Osteoblast (primary cell): ENCODE data around the gene RBM23. TPM values are rescaled to one million over a fixed set of nuclear protein-coding genes. Genes with fewer than 3 reads are reported as not detected.
"Not testable (repeated sequence)": the region's sequence is repeated elsewhere in the genome, so short reads cannot be mapped to it uniquely, and the experiment has no call there.

Source experiments
- DNase-seq: peaks from one replicate; pipeline ENCODE4 v3.0.0; 2011; ENCODE audit warnings: low spot score, mixed read lengths; ENCODE audit not compliant: insufficient read length; ENCODE audit errors: missing footprints
- H2AFZ ChIP-seq: 2 replicates; pipeline ENCODE4 v1.6.0; 2011; ENCODE audit warnings: mild to moderate bottlenecking, low read length
- H3K27ac ChIP-seq: 2 replicates; pipeline ENCODE4 v1.5.1; 2011; ENCODE audit warnings: mild to moderate bottlenecking, low read depth, low read length, moderate library complexity
- H3K27me3 ChIP-seq: 2 replicates; pipeline ENCODE4 v1.6.0; 2012; ENCODE audit warnings: mild to moderate bottlenecking, control low read depth, inconsistent platforms, low read length, moderate library complexity; ENCODE audit not compliant: insufficient read depth
- H3K36me3 ChIP-seq: 2 replicates; pipeline ENCODE4 v1.5.1; 2011; ENCODE audit warnings: mild to moderate bottlenecking, low read length, control low read depth, moderate library complexity; ENCODE audit not compliant: insufficient read depth
- H3K4me1 ChIP-seq: 2 replicates; pipeline ENCODE4 v1.5.1; 2011; ENCODE audit warnings: mild to moderate bottlenecking, low read length, control low read depth, moderate library complexity; ENCODE audit not compliant: insufficient read depth
- H3K4me2 ChIP-seq: 2 replicates; pipeline ENCODE4 v1.6.0; 2011; ENCODE audit warnings: mild to moderate bottlenecking, low read length; ENCODE audit not compliant: insufficient read depth
- H3K4me3 ChIP-seq: fragments of 200-600 bp; sonication (generic); 3 replicates; pipeline ENCODE4 v1.5.1; 2012; ENCODE audit warnings: mild to moderate bottlenecking, low read length, inconsistent platforms; ENCODE audit not compliant: insufficient read depth
- H3K79me2 ChIP-seq: 2 replicates; pipeline ENCODE4 v1.6.0; 2012; ENCODE audit warnings: mild to moderate bottlenecking, low read length, control low read depth, inconsistent platforms; ENCODE audit not compliant: insufficient read depth
- H3K9me3 ChIP-seq: 2 replicates; pipeline ENCODE4 v1.5.1; 2011; ENCODE audit warnings: low read depth, low read length, control low read depth
- H4K20me1 ChIP-seq: 2 replicates; pipeline ENCODE4 v1.6.0; 2012; ENCODE audit warnings: mild to moderate bottlenecking, low read length, control low read depth; ENCODE audit not compliant: insufficient read depth
- CTCF ChIP-seq: IDR thresholded peaks from 2 replicates; pipeline ENCODE4 v1.5.1; 2011; ENCODE audit warnings: mild to moderate bottlenecking, low read depth, low read length, moderate library complexity; ENCODE audit errors: extremely low read depth
- total RNA-seq: library from RNA; depleted of rRNA; stranded (reverse); fragments of >200 nt; gene quantifications from 2 replicates; pipeline ENCODE4 v1.2.3, GENCODE V29; 2012

Gene RBM23
- total RNA-seq, 1 donor = 98.1 TPM

- H3K4me1 ChIP-seq = peaks cover 10% of the 10 kb centered on the region
- H3K79me2 ChIP-seq = peaks cover 39% of the 10 kb centered on the region
- no peaks in the 10 kb centered on the region for H3K9me3 ChIP-seq
- DNase-seq = no peak
- no peaks in the 10 kb centered on the region for H3K27me3 ChIP-seq
- TF ChIP-seq CTCF = no peak
- peaks cover 49% of the 10 kb centered on the region for H3K36me3 ChIP-seq
- peak overlapping the region; percentile 91 for H2AFZ ChIP-seq
- peak overlapping the region; percentile 66 for H3K4me3 ChIP-seq
- peak overlapping the region; percentile 88 for H3K27ac ChIP-seq
- H4K20me1 ChIP-seq = no peaks in the 10 kb centered on the region
- H3K4me2 ChIP-seq = peak overlapping the region; percentile 86
Measured at GRCh38 chr14:22919601-22919921, 612 bp upstream of the RBM23 start.

DNA sequence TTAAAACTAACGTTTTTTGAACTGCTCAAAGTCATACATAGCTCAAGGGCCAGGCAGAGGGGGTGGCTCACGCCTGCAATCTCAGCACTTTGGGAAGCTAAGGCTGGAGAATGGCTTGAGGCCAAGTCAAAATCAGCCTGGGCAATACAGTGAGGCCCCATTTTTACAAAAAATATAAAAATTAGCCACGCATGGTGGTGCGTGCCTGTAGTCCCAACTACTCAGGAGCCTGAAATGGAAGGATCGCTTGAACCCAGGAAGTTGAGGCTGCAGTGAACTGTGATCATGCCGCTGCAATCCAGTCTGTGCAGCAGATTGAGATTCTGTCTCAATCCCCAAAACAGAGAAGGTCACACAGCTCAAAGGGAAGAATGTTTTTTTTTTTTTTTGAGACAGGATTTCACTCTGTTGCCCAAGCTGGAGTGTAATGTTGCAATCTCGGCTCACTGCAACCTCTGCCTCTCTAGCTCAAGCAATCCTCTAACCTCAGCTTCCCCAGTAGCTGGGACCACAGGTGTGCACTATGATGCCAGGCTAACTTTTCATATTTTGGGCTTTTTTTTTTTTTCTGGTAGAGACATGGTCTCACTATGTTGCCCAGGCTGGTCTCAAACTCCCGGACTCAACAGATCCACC is 2.9 kb downstream of the RBM23 start:
- Histone ChIP-seq H2AFZ (no peak overlapping the region), H3K4me1 (peaks cover 10% of the 10 kb centered on the region), H3K27me3 (no peaks in the 10 kb centered on the region), H3K79me2 (peaks cover 68% of the 10 kb centered on the region), H4K20me1 (peaks cover 2% of the 10 kb centered on the region), H3K36me3 (peaks cover 20% of the 10 kb centered on the region), H3K4me2 (no peak overlapping the region), H3K9me3 (no peaks in the 10 kb centered on the region), H3K4me3 (no peak overlapping the region), H3K27ac (peak overlapping the region; percentile 22)
- DNase-seq = no peak
- TF ChIP-seq CTCF = no peak

- not testable (repeated sequence) for H2AFZ ChIP-seq, H3K4me3 ChIP-seq, H3K27me3 ChIP-seq, H3K4me2 ChIP-seq, H3K4me1 ChIP-seq, DNase-seq, H4K20me1 ChIP-seq, H3K27ac ChIP-seq, H3K9me3 ChIP-seq
- Histone ChIP-seq H3K36me3 (peaks cover 13% of the 10 kb centered on the region), H3K79me2 (peaks cover 73% of the 10 kb centered on the region)
Measured at GRCh38 chr14:22914836-22915235, 4.1 kb downstream of the RBM23 start.

- H3K79me2 ChIP-seq = peaks cover 51% of the 10 kb centered on the region
- H3K27me3 ChIP-seq = no peaks in the 10 kb centered on the region
- TF ChIP-seq CTCF = no peak
- H3K27ac ChIP-seq = no peak overlapping the region
- H2AFZ ChIP-seq = no peak overlapping the region
- no peak overlapping the region for H3K4me3 ChIP-seq
- H3K36me3 ChIP-seq = peaks cover 35% of the 10 kb centered on the region
- H3K4me2 ChIP-seq = no peak overlapping the region
- peaks cover 3% of the 10 kb centered on the region for H3K4me1 ChIP-seq
- DNase-seq = no peak
- no peaks in the 10 kb centered on the region for H3K9me3 ChIP-seq
- H4K20me1 ChIP-seq = peaks cover 2% of the 10 kb centered on the region
Measured at GRCh38 chr14:22910916-22911315, 8.0 kb downstream of the RBM23 start.
